OCI-LY3 (cell line): ENCODE results near the gene AFF2.

ENCODE experiments used
- CTCF ChIP-seq: fragments of 200-600, 300-600 bp; sonication (generic); IDR thresholded peaks from 2 replicates; pipeline ENCODE4 v1.5.1; 2014; ENCODE audit warnings: antibody characterized with exemption, low read length, low read depth
- EZH2phosphoT487 ChIP-seq: fragments of 200-600 bp; shearing (Covaris generic); IDR thresholded peaks from 2 replicates; pipeline ENCODE4 v1.6.1; 2018; ENCODE audit warnings: antibody characterized with exemption, mixed run types, low read depth

GRCh38 chrX:148555101-148555500 lies 54.7 kb downstream of the AFF2 start:
- no peak for TF ChIP-seq CTCF
- no peak for TF ChIP-seq EZH2phosphoT487
